HG03342 (cell line): Measurements from ENCODE around the gene PRH1.

Experiments
- ATAC-seq: cut with Tn5 transposase; IDR thresholded peaks from one replicate; pipeline ENCODE4 v1.9.1; 2021; ENCODE audit warnings: mild to moderate bottlenecking, moderate library complexity; ENCODE audit not compliant: unreplicated experiment

PRH1 gene

DNA sequence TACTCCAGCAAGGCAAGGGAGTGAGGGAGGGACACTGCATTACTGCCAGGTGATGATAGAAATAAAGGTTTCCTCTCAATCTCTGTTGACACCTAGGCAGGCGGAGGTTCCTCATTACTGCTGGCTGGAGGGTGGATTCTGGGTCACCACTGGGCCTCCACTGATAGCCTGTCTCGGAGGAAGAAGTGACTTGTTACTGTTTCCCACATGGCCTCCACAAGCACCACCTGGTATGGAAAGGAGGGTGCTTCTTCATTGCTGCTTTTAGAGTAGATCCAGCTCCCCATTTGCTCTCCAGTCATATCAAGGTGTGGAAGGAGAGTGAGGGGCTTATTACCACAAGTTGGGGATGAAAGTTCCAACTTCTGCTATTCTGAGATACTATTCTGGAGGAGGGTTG lies 41.2 kb downstream of the PRH1 start:
- no peak for ATAC-seq

DNA sequence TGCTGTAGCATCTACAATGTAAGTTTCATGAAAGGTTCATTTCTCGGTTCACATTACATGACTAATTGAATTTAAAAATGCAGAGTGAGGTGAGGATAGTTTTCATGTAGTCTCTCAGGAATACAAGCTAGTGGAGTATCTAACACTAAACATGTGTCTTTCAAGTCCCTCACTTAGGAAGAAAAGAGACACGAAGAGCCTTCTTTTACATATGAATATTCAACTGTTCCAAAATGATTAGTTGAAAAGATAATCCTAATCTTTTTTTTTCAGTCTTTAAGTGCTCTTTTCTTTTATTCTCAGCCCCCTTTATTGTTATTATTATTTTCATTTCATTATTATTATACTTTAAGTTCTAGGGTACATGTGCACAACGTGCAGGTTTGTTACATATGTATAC lies 45.6 kb downstream of the PRH1 start:
- no peak for ATAC-seq
